Measurements from ENCODE around the gene CHAMP1. TPM values are rescaled to one million over a fixed set of nuclear protein-coding genes. Genes with fewer than 3 reads are reported as not detected.

The CHAMP1 gene
- total and polyA plus RNA-seq, 2 of the 13 experiments (the other 11 are each of a cell fraction or from before 2014, with no cell fraction given): 8.4 to 9.7 TPM

- 0 out of 2 replicates have a peak, but pooled peaks have one; percentile 29 for TF ChIP-seq ZBTB10 (CRISPR knock-in tag; IDR thresholded peaks at IDR 0.05; ENCODE audit: borderline replicate concordance)
- peak; percentile 98 for TF ChIP-seq ZSCAN21 (CRISPR knock-in tag; IDR thresholded peaks at IDR 0.05; ENCODE audit: borderline replicate concordance)
- TF ChIP-seq ZNF136 (CRISPR knock-in tag; IDR thresholded peaks at IDR 0.05; ENCODE audit: low read depth): no peak
- TF ChIP-seq HOMEZ (CRISPR knock-in tag; IDR thresholded peaks at IDR 0.05; ENCODE audit: low read depth): no peak
- TF ChIP-seq NFYC (CRISPR knock-in tag; IDR thresholded peaks at IDR 0.05): peak; percentile 83
- TF ChIP-seq KDM3A (CRISPR knock-in tag; IDR thresholded peaks at IDR 0.05; ENCODE audit: low read depth): peak; percentile 42; the same call in 1 of the 2 replicates
- TF ChIP-seq CREB3 (CRISPR knock-in tag; IDR thresholded peaks at IDR 0.05): peak; percentile 83
- no peak for TF ChIP-seq ESRRA (CRISPR knock-in tag; IDR thresholded peaks at IDR 0.05; ENCODE audit: low read depth)
- peak; percentile 39; the same call in 1 of the 2 replicates for TF ChIP-seq ELF3 (CRISPR knock-in tag; IDR thresholded peaks at IDR 0.05)
- no peak for TF ChIP-seq JUN (CRISPR knock-in tag; IDR thresholded peaks at IDR 0.05)
- TF ChIP-seq LCORL (IDR thresholded peaks at IDR 0.05): no peak
- TF ChIP-seq LCORL (CRISPR knock-in tag; IDR thresholded peaks at IDR 0.05): no peak; the same call in 1 of the 2 replicates
- TF ChIP-seq RBAK (CRISPR knock-in tag; IDR thresholded peaks at IDR 0.05): no peak
- no peak for TF ChIP-seq CREM (IDR thresholded peaks at IDR 0.05)
- no peak for TF ChIP-seq CREM (CRISPR knock-in tag; IDR thresholded peaks at IDR 0.05)
- TF ChIP-seq NFE2L2 (IDR thresholded peaks at IDR 0.05; ENCODE audit: low read length): no peak
- TF ChIP-seq PAWR (CRISPR knock-in tag; IDR thresholded peaks at IDR 0.05; ENCODE audit: borderline replicate concordance): no peak
- no peak for TF ChIP-seq ETV6 (CRISPR knock-in tag; conservative IDR thresholded peaks at IDR 0.05)
- 0 out of 2 replicates have a peak, but pooled peaks have one; percentile 61 for TF ChIP-seq SMYD3 (CRISPR knock-in tag; IDR thresholded peaks at IDR 0.05)
- TF ChIP-seq NONO (IDR thresholded peaks at IDR 0.05): no peak
- TF ChIP-seq NONO (CRISPR knock-in tag; conservative IDR thresholded peaks at IDR 0.05): peak; percentile 51; the same call in 1 of the 2 replicates
- TF ChIP-seq TEAD2 (CRISPR knock-in tag; IDR thresholded peaks at IDR 0.05): peak; percentile 81; the same call in 1 of the 2 replicates
- TF ChIP-seq ZNF567 (CRISPR knock-in tag; IDR thresholded peaks at IDR 0.05; ENCODE audit: borderline replicate concordance): no peak
- no peak for TF ChIP-seq ZNF34 (CRISPR knock-in tag; IDR thresholded peaks at IDR 0.05; ENCODE audit: borderline replicate concordance)
- no peak for TF ChIP-seq NR2F6 (IDR thresholded peaks at IDR 0.05)
- TF ChIP-seq NR2F6 (CRISPR knock-in tag; IDR thresholded peaks at IDR 0.05): no peak
- TF ChIP-seq DRAP1 (CRISPR knock-in tag; IDR thresholded peaks at IDR 0.05): 0 out of 2 replicates have a peak, but pooled peaks have one; percentile 26
- TF ChIP-seq ZBTB42 (CRISPR knock-in tag; IDR thresholded peaks at IDR 0.05): no peak
Measured at GRCh38 chr13:114314074-114314912, at the start of gene CHAMP1 (continued).
